H1 (cell line): ENCODE measurements around the gene ACBD6. TPM values are rescaled to one million over a fixed set of nuclear protein-coding genes. Genes with fewer than 3 reads are reported as not detected.

ENCODE experiments used
- CEBPB ChIP-seq: IDR thresholded peaks from 2 replicates; pipeline ENCODE4 v1.6.1; 2012; ENCODE audit warnings: low read depth, low read length
- CHD7 ChIP-seq: fragments of 300-600 bp; sonication (generic); IDR thresholded peaks from 2 replicates; pipeline ENCODE4 v1.7.1; 2012; ENCODE audit warnings: low read length, moderate library complexity, mild to moderate bottlenecking, inconsistent platforms; ENCODE audit not compliant: insufficient replicate concordance
- KDM4A ChIP-seq: IDR thresholded peaks from one replicate; pipeline ENCODE4 v1.7.1; 2012; ENCODE audit warnings: low read depth, mild to moderate bottlenecking, moderate library complexity, low read length, inconsistent platforms; ENCODE audit not compliant: severe bottlenecking
- POU5F1 ChIP-seq: IDR thresholded peaks from 2 replicates; pipeline ENCODE4 v1.6.1; 2011; ENCODE audit warnings: low read depth, mild to moderate bottlenecking, low read length, moderate library complexity
- SP2 ChIP-seq: IDR thresholded peaks from 2 replicates; pipeline ENCODE4 v1.6.1; 2012; ENCODE audit warnings: mild to moderate bottlenecking, low read length, inconsistent platforms
- polyA plus RNA-seq, 7 experiments: library from polyadenylated mRNA; depleted of rRNA in 3 of 7; stranded (reverse) in 5 of 7; unstranded in 2 of 7; fragments of >200 nt in 5 of 7; fragments of 200-250 nt in 2 of 7; gene quantifications; 1 replicate in 5 of 7; 2 replicates in 1 of 7; 4 replicates in 1 of 7; pipeline versions ENCODE4 v1.2.1 to v1.2.3, GENCODE V29; 2011 to 2013; ENCODE audit warnings: missing spikeins in 2 of 7, mixed read lengths in 2 of 7
- total RNA-seq: library from RNA; stranded (reverse); fragmentation: NEBNext Ultra II Directional; extraction: Animal tissue kit (Norgen Biotek cat#: 25700); gene quantifications from 2 replicates; pipeline ENCODE4 v1.2.1, GENCODE V29; 2021

Gene ACBD6
- total and polyA plus RNA-seq, 2 of the 8 experiments (the other 6 are each of a cell fraction or from before 2014, with no cell fraction given) = 52.0 to 67.7 TPM

- no peak for TF ChIP-seq CEBPB
- TF ChIP-seq SP2 = no peak
- no peak for TF ChIP-seq POU5F1
- TF ChIP-seq CHD7 = no peak
- TF ChIP-seq KDM4A = no peak
- TF ChIP-seq, all 59 proteins: peak for 0
Observed at GRCh38 chr1:180327089-180327488, 175.3 kb downstream of the ACBD6 start (continued).
